RWPE2 (cell line): ENCODE measurements around the gene C19orf67.
"Not testable (repeated sequence)": the region's sequence is repeated elsewhere in the genome, so short reads cannot be mapped to it uniquely, and the experiment has no call there.

Experiments used
- ATAC-seq: fragments of 200-7000 bp; cut with Tn5 transposase; 3 replicates; pipeline ENCODE4 v1.9.1; 2021; ENCODE audit warnings: low read depth
- DNase-seq: peaks from one replicate; pipeline ENCODE4 v3.0.0-alpha.2; 2020; ENCODE audit warnings: low spot score
- H3K27ac ChIP-seq: fragments of 450-650 bp; 2 replicates; pipeline ENCODE4 v1.5.1; 2017; ENCODE audit warnings: mild to moderate bottlenecking; ENCODE audit not compliant: poor library complexity, severe bottlenecking
- H3K27me3 ChIP-seq: fragments of 250-450 bp; sonication (Bioruptor Pico); 2 replicates; pipeline ENCODE4 v1.5.1; 2021; ENCODE audit warnings: mild to moderate bottlenecking, moderate library complexity; ENCODE audit not compliant: insufficient read depth, poor library complexity, severe bottlenecking
- H3K36me3 ChIP-seq: fragments of 250-450 bp; sonication (Bioruptor Pico); 2 replicates; pipeline ENCODE4 v1.5.1; 2020; ENCODE audit warnings: low read depth, mild to moderate bottlenecking, moderate library complexity
- H3K4me1 ChIP-seq: fragments of 250-450 bp; sonication (Bioruptor Pico); 2 replicates; pipeline ENCODE4 v1.5.1; 2021; ENCODE audit warnings: mild to moderate bottlenecking, moderate library complexity; ENCODE audit not compliant: insufficient read depth, poor library complexity, severe bottlenecking
- H3K4me3 ChIP-seq: fragments of 250-450 bp; sonication (Bioruptor Pico); 2 replicates; pipeline ENCODE4 v1.5.1; 2021; ENCODE audit warnings: mild to moderate bottlenecking, moderate library complexity; ENCODE audit not compliant: severe bottlenecking
- H3K9me3 ChIP-seq: fragments of 250-450 bp; sonication (Bioruptor Pico); 2 replicates; pipeline ENCODE4 v1.5.1; 2021; ENCODE audit warnings: mild to moderate bottlenecking, moderate library complexity; ENCODE audit not compliant: severe bottlenecking
- CTCF ChIP-seq: fragments of 450-650 bp; IDR thresholded peaks from one replicate; pipeline ENCODE4 v1.5.1; 2017; ENCODE audit warnings: mild to moderate bottlenecking, moderate library complexity; ENCODE audit not compliant: poor library complexity, severe bottlenecking

Gene C19orf67

GRCh38 chr19:14051980-14052379 lies 33.6 kb downstream of the C19orf67 start:
- Histone ChIP-seq H3K36me3 (no peaks in the 10 kb centered on the region), H3K4me1 (no peaks in the 10 kb centered on the region), H3K27ac (no peak overlapping the region), H3K27me3 (no peaks in the 10 kb centered on the region), H3K9me3 (no peaks in the 10 kb centered on the region), H3K4me3 (no peak overlapping the region)
- DNase-seq (no peak), ATAC-seq (no peak)
- TF ChIP-seq CTCF = no peak

GRCh38 chr19:14050961-14051360 lies 34.6 kb downstream of the C19orf67 start:
- not testable (repeated sequence) for H3K4me3 ChIP-seq, H3K9me3 ChIP-seq, H3K4me1 ChIP-seq, DNase-seq, H3K27me3 ChIP-seq, H3K27ac ChIP-seq, ATAC-seq, H3K36me3 ChIP-seq

DNA sequence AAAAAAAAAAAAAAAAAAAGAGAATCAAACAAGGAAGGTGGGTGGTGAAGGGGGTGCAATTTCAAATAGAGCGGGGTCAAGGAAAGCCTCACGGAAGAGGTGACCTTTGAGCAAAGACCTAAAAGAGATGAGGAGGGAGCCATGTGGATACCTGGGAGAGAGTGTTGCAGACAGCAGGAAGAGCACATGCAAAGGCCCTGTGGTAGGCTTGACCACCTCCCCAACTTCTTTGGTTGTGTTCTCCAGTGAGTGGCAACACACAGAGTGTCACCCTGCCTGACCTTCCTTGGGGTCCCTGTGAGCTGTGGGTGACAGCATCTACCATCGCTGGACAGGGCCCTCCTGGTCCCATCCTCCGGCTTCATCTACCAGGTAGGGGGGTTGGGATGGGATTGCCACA lies 35.1 kb downstream of the C19orf67 start:
- Histone ChIP-seq H3K27ac (no peak overlapping the region), H3K4me3 (no peak overlapping the region), H3K9me3 (no peaks in the 10 kb centered on the region), H3K4me1 (no peaks in the 10 kb centered on the region), H3K36me3 (no peaks in the 10 kb centered on the region), H3K27me3 (no peaks in the 10 kb centered on the region)
- ATAC-seq = no peak
- no peak for DNase-seq
- TF ChIP-seq CTCF = no peak

- H3K9me3 ChIP-seq = no peaks in the 10 kb centered on the region
- H3K36me3 ChIP-seq = no peaks in the 10 kb centered on the region
- H3K27me3 ChIP-seq = no peaks in the 10 kb centered on the region
- no peak for DNase-seq
- H3K4me3 ChIP-seq = no peak overlapping the region
- peak; percentile 46; the same call in 2 of the 3 replicates for ATAC-seq
- H3K4me1 ChIP-seq = no peaks in the 10 kb centered on the region
- H3K27ac ChIP-seq = no peak overlapping the region
- peak; percentile 69 for TF ChIP-seq CTCF
Observed at GRCh38 chr19:14048443-14049153, 37.0 kb downstream of the C19orf67 start.

DNA sequence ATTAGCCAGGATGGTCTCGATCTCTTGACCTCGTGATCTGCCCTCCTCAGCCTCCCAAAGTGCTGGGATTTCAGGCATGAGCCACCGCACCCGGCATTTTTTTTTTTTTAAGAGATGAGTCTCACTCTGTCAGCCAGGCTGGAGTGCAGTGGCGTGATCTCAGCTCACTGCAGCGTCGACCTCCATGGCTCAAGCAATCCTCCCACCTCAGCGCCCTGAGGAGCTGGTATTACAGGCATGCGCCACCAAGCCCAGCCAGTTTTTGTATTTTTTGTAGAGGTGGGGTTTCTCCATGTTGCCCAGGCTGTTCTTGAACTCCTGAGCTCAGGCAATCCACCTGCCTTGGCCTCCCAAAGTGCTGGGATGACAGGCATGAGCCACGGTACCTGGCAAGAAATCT lies 37.7 kb downstream of the C19orf67 start:
- ATAC-seq, DNase-seq, H3K4me1 ChIP-seq: not testable (repeated sequence)

More for the DNA sequence above, 37.7 kb downstream of the C19orf67 start:
- not testable (repeated sequence) for H3K27me3 ChIP-seq, H3K4me3 ChIP-seq, H3K36me3 ChIP-seq, H3K9me3 ChIP-seq, H3K27ac ChIP-seq
